ENCODE measurements around the gene MX1. TPM values are rescaled to one million over a fixed set of nuclear protein-coding genes. Genes with fewer than 3 reads are reported as not detected.
A peak's percentile ranks its signal among the peaks of the same experiment; 100 is the strongest.
"Not testable (repeated sequence)": the region's sequence is repeated elsewhere in the genome, so short reads cannot be mapped to it uniquely, and the experiment has no call there.

MX1 gene
- total RNA-seq, 2 experiments from 2014 or later: 23.9 to 24.7 TPM

DNA sequence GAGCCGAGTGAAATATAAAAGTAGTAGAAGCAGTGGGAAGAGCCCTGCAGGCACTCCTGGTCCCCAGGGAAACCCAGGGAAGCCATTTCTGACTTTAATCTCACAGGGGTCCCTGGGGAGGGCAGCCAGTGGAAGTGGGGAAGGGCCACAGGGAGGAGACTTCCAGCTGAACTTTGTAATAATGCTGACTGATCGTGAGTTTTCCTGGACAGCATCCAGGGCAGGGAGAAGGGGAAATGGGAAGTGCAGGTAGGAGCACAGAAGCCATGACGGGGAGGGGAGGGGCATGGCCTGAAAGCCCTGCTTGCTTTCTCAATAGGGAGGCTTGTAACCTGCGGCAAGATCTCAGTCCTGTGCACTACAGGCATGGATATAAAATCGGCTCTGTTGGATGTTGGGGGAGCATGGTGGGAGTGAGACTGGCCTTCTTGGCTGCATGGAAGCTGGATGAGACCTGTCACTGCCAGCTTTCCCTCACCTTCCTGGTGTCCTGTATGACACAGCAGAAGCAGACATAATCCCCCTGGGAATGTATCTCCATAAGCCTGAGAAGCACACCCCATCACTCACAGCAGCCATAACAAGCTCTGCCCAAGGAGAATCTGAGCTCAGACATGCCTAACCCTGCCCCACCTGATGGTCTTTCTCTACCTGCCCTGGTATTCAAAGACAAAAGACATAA lies 15.1 kb upstream of the MX1 start:
- POLR2A ChIA-PET: interaction anchor here (0.6 to 1.1 kb wide), 3 partner anchors 9 to 42 kb away, joined by 3 to 4 read pairs (median 3); no protein-coding TSS in a partner anchor
- CTCF ChIA-PET (ENCODE audit: unreplicated experiment): interaction anchor here (0.6 to 1.5 kb wide), 2 partner anchors 9 to 43 kb away, joined by 4 read pairs; no protein-coding TSS in a partner anchor
- intact Hi-C loops (cut with micrococcal nuclease; ENCODE audit: unreplicated experiment): no loop called here
- Histone ChIP-seq H3K79me2 (ENCODE audit: insufficient read depth, low read depth, low read length) (no peaks in the 10 kb centered on the region), H3K9me3 (ENCODE audit: low read length) (no peaks in the 10 kb centered on the region), H3K9me2 (ENCODE audit: insufficient read depth, low read length) (no peaks in the 10 kb centered on the region), H3K4me3 (ENCODE audit: low read depth, low read length, poor library complexity, severe bottlenecking) (no peak overlapping the region), H3K36me3 (ENCODE audit: insufficient read depth, low read length) (no peaks in the 10 kb centered on the region), H3K4me2 (ENCODE audit: low read length) (no peak overlapping the region), H2AFZ (ENCODE audit: low read length) (no peak overlapping the region), H4K20me1 (ENCODE audit: insufficient read depth, low read length) (no peaks in the 10 kb centered on the region), H3K27ac (ENCODE audit: low read depth, low read length, poor library complexity, severe bottlenecking) (no peak overlapping the region), H3K4me1 (ENCODE audit: insufficient read depth, low read length, poor library complexity, severe bottlenecking) (peaks cover 4% of the 10 kb centered on the region)
- BruUV-seq (replicated peaks): no TSS peak
- DNase-seq (ENCODE audit: low spot score): no peak
- no peak for TF ChIP-seq EZH2phosphoT487 (IDR thresholded peaks at IDR 0.05; ENCODE audit: borderline replicate concordance, low read depth, low read length)
- TF ChIP-seq, protein P1, sequence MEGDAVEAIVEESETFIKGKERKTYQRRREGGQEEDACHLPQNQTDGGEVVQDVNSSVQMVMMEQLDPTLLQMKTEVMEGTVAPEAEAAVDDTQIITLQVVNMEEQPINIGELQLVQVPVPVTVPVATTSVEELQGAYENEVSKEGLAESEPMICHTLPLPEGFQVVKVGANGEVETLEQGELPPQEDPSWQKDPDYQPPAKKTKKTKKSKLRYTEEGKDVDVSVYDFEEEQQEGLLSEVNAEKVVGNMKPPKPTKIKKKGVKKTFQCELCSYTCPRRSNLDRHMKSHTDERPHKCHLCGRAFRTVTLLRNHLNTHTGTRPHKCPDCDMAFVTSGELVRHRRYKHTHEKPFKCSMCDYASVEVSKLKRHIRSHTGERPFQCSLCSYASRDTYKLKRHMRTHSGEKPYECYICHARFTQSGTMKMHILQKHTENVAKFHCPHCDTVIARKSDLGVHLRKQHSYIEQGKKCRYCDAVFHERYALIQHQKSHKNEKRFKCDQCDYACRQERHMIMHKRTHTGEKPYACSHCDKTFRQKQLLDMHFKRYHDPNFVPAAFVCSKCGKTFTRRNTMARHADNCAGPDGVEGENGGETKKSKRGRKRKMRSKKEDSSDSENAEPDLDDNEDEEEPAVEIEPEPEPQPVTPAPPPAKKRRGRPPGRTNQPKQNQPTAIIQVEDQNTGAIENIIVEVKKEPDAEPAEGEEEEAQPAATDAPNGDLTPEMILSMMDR (conservative IDR thresholded peaks at IDR 0.05; ENCODE audit: low read length): no peak

DNA sequence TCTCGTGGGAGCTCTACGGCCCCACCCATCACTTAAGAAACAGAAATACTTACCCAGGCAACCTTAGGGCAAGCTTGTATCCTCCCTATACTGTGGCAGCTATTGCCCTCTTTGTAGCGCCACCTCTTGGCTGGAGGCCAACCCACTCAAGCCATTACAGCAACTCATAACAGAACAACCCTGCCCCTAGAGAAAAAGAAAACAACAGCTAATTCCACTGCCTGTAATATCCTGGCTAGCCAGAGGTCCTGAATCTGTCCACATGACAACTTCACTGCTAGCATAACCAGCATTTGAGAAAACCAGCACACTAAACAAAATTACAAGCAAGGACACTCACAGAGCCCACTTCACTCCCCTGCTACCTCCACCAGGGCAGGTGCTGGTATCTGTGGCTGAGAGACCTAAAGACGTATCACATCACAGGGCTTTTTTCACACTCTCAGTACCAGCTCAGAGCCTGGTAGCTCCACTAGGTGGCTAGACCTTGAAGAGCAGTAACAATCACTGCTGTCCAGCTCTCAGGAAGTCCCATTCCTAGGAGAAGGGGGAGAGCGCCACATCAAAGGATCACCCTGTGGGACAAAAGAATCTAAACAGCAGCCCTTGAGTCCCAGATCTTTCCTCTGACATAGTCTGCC lies 14.5 kb upstream of the MX1 start:
- ChIA-PET CTCF (ENCODE audit: unreplicated experiment) (interaction anchor here (1.5 kb wide), 1 partner anchor 43 kb away, joined by 4 read pairs; no protein-coding TSS in a partner anchor), POLR2A (interaction anchor here (1.0 to 1.1 kb wide), 2 partner anchors 9 to 43 kb away, joined by 3 to 4 read pairs; no protein-coding TSS in a partner anchor)
- Histone ChIP-seq H4K20me1 (ENCODE audit: insufficient read depth, low read length) (no peaks in the 10 kb centered on the region), H3K4me3 (ENCODE audit: low read depth, low read length, poor library complexity, severe bottlenecking) (no peak overlapping the region), H2AFZ (ENCODE audit: low read length) (no peak overlapping the region), H3K36me3 (ENCODE audit: insufficient read depth, low read length) (no peaks in the 10 kb centered on the region), H3K9me2 (ENCODE audit: insufficient read depth, low read length) (no peaks in the 10 kb centered on the region), H3K9me3 (ENCODE audit: low read length) (no peaks in the 10 kb centered on the region), H3K79me2 (ENCODE audit: insufficient read depth, low read depth, low read length) (no peaks in the 10 kb centered on the region), H3K27ac (ENCODE audit: low read depth, low read length, poor library complexity, severe bottlenecking) (no peak overlapping the region), H3K4me2 (ENCODE audit: low read length) (no peak overlapping the region), H3K4me1 (ENCODE audit: insufficient read depth, low read length, poor library complexity, severe bottlenecking) (peaks cover 4% of the 10 kb centered on the region)
- TF ChIP-seq EZH2phosphoT487 (IDR thresholded peaks at IDR 0.05; ENCODE audit: borderline replicate concordance, low read depth, low read length): no peak
- TF ChIP-seq, protein P1 (conservative IDR thresholded peaks at IDR 0.05; ENCODE audit: low read length): peak; percentile 67
- BruUV-seq (replicated peaks): no TSS peak
- peak; percentile 43 for DNase-seq (ENCODE audit: low spot score)
- intact Hi-C loops (cut with micrococcal nuclease; ENCODE audit: unreplicated experiment): no loop called here

DNA sequence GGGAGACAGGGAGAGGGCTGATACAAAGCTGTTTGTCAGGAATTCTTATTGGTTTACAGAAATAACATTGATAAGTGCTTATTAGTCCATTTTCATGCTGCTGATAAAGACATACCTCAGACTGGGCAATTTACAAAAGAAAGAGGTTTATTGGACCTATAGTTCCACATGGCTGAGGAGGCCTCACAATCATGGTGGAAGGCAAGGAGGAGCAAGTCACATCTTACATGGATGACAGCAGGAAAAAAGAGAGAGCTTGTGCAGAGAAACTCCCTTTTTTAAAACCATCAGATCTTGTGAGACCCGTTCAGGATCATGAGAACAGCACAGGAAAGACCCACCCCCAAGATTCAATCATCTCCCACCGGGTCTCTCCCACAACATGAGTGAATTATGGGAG lies 8.5 kb upstream of the MX1 start:
- H4K20me1 ChIP-seq (ENCODE audit: insufficient read depth, low read length); H3K9me3 ChIP-seq (ENCODE audit: low read length); H3K27ac ChIP-seq (ENCODE audit: low read depth, low read length, poor library complexity, severe bottlenecking); H3K36me3 ChIP-seq (ENCODE audit: insufficient read depth, low read length); H3K9me2 ChIP-seq (ENCODE audit: insufficient read depth, low read length); H3K79me2 ChIP-seq (ENCODE audit: insufficient read depth, low read depth, low read length); BruUV-seq (replicated peaks); H3K4me3 ChIP-seq (ENCODE audit: low read depth, low read length, poor library complexity, severe bottlenecking); H2AFZ ChIP-seq (ENCODE audit: low read length); DNase-seq (ENCODE audit: low spot score); H3K4me2 ChIP-seq (ENCODE audit: low read length); intact Hi-C loops (cut with micrococcal nuclease; ENCODE audit: unreplicated experiment): not testable (repeated sequence)
- ChIA-PET POLR2A (interaction anchor here (0.8 to 1.8 kb wide), 4 partner anchors 13 to 50 kb away, joined by 3 to 6 read pairs (median 3); no protein-coding TSS in a partner anchor), CTCF (ENCODE audit: unreplicated experiment) (interaction anchor here (1.4 kb wide), 1 partner anchor 48 kb away, joined by 4 read pairs; no protein-coding TSS in a partner anchor)
- peaks cover 18% of the 10 kb centered on the region for H3K4me1 ChIP-seq (ENCODE audit: insufficient read depth, low read length, poor library complexity, severe bottlenecking)

All from OCI-LY7 (cell line).